ENCODE data around the gene SIK1.
"Not testable (repeated sequence)": the region's sequence is repeated elsewhere in the genome, so short reads cannot be mapped to it uniquely, and the experiment has no call there.

SIK1 gene

GRCh38 chr21:43399595-43400015 is 27.3 kb downstream of the SIK1 start:
- H3K4me3 ChIP-seq (ENCODE audit: low read length); DNase-seq (ENCODE audit: low read depth, low spot score): not testable (repeated sequence)

GRCh38 chr21:43399136-43399535 is 27.8 kb downstream of the SIK1 start:
- DNase-seq (ENCODE audit: low read depth, low spot score); H3K4me3 ChIP-seq (ENCODE audit: low read length): not testable (repeated sequence)

- not testable (repeated sequence) for H3K4me3 ChIP-seq (ENCODE audit: low read length); DNase-seq (ENCODE audit: low read depth, low spot score)
Measured at GRCh38 chr21:43398533-43398932, 28.4 kb downstream of the SIK1 start.

- not testable (repeated sequence) for DNase-seq (ENCODE audit: low read depth, low spot score); H3K4me3 ChIP-seq (ENCODE audit: low read length)
Measured at GRCh38 chr21:43398000-43398399, 28.9 kb downstream of the SIK1 start.

GRCh38 chr21:43397439-43397808 is 29.5 kb downstream of the SIK1 start:
- H3K4me3 ChIP-seq (ENCODE audit: low read length); DNase-seq (ENCODE audit: low read depth, low spot score): not testable (repeated sequence)

- H3K4me3 ChIP-seq (ENCODE audit: low read length); DNase-seq (ENCODE audit: low read depth, low spot score): not testable (repeated sequence)
Measured at GRCh38 chr21:43396788-43397438, 30.0 kb downstream of the SIK1 start.

GRCh38 chr21:43383351-43383750 is 43.6 kb downstream of the SIK1 start:
- not testable (repeated sequence) for DNase-seq (ENCODE audit: low read depth, low spot score); H3K4me3 ChIP-seq (ENCODE audit: low read length)

- DNase-seq (ENCODE audit: low read depth, low spot score); H3K4me3 ChIP-seq (ENCODE audit: low read length): not testable (repeated sequence)
Measured at GRCh38 chr21:43382902-43383301, 44.0 kb downstream of the SIK1 start.

GRCh38 chr21:43380852-43381533 is 45.9 kb downstream of the SIK1 start:
- DNase-seq (ENCODE audit: low read depth, low spot score); H3K4me3 ChIP-seq (ENCODE audit: low read length): not testable (repeated sequence)

GRCh38 chr21:43380337-43380736 is 46.6 kb downstream of the SIK1 start:
- H3K4me3 ChIP-seq (ENCODE audit: low read length); DNase-seq (ENCODE audit: low read depth, low spot score): not testable (repeated sequence)

GRCh38 chr21:43379626-43380122 is 47.3 kb downstream of the SIK1 start:
- DNase-seq (ENCODE audit: low read depth, low spot score); H3K4me3 ChIP-seq (ENCODE audit: low read length): not testable (repeated sequence)

GRCh38 chr21:43376478-43376882 is 50.5 kb downstream of the SIK1 start:
- no peak for DNase-seq (ENCODE audit: low read depth, low spot score)
- H3K4me3 ChIP-seq (ENCODE audit: low read length) = no peak overlapping the region

- DNase-seq (ENCODE audit: low read depth, low spot score) = no peak
- no peak overlapping the region for H3K4me3 ChIP-seq (ENCODE audit: low read length)
Measured at GRCh38 chr21:43375837-43376477, 51.0 kb downstream of the SIK1 start.

GRCh38 chr21:43375006-43375836 is 51.7 kb downstream of the SIK1 start:
- no peak overlapping the region for H3K4me3 ChIP-seq (ENCODE audit: low read length)
- DNase-seq (ENCODE audit: low read depth, low spot score) = no peak

- no peak for DNase-seq (ENCODE audit: low read depth, low spot score)
- no peak overlapping the region for H3K4me3 ChIP-seq (ENCODE audit: low read length)
Measured at GRCh38 chr21:43374228-43374885, 52.6 kb downstream of the SIK1 start.

- DNase-seq (ENCODE audit: low read depth, low spot score) = no peak
- H3K4me3 ChIP-seq (ENCODE audit: low read length) = no peak overlapping the region
Measured at GRCh38 chr21:43373362-43374227, 53.3 kb downstream of the SIK1 start.

- no peak for DNase-seq (ENCODE audit: low read depth, low spot score)
- H3K4me3 ChIP-seq (ENCODE audit: low read length) = no peak overlapping the region
Measured at GRCh38 chr21:43372663-43373361, 54.1 kb downstream of the SIK1 start.

Measured in Jurkat, Clone E6-1 (cell line).